HG03139 (cell line): Measurements from ENCODE around the gene PAEP.

ENCODE experiments used
- ATAC-seq: cut with Tn5 transposase; IDR thresholded peaks from one replicate; pipeline ENCODE4 v1.9.1; 2021; ENCODE audit not compliant: unreplicated experiment

Gene PAEP

GRCh38 chr9:135612981-135613910 lies 51.7 kb downstream of the PAEP start:
- no peak for ATAC-seq

GRCh38 chr9:135613946-135614805 lies 52.6 kb downstream of the PAEP start:
- ATAC-seq, result no peak

- ATAC-seq, result no peak
Measured at GRCh38 chr9:135614821-135615665, 53.5 kb downstream of the PAEP start.

GRCh38 chr9:135615666-135616618 lies 54.4 kb downstream of the PAEP start:
- no peak for ATAC-seq
